A549 (cell line): ENCODE data around the gene AFMID.
"Not testable (repeated sequence)": the region's sequence is repeated elsewhere in the genome, so short reads cannot be mapped to it uniquely, and the experiment has no call there.

Experiments used
- EP300 ChIP-seq, 2 experiments: fragments of >200 bp; sonication (Bioruptor Twin); formaldehyde crosslinking; IDR thresholded peaks; 2 replicates in 1 of 2; 3 replicates in 1 of 2; pipeline ENCODE4 v1.6.1; 2016 to 2017
- POLR2A ChIP-seq: IDR thresholded peaks from 2 replicates; pipeline ENCODE4 v1.6.1; 2012; ENCODE audit warnings: mild to moderate bottlenecking, low read length
- RNF2 ChIP-seq: fragments of 200-600 bp; sonication (generic); IDR thresholded peaks from 2 replicates; pipeline ENCODE4 v1.6.1; 2016; ENCODE audit warnings: low read depth, mild to moderate bottlenecking, antibody characterized with exemption, moderate library complexity, borderline replicate concordance
- TF ChIP-seq, protein P1 (sequence below): fragments of >200 bp; sonication (Bioruptor Twin); formaldehyde crosslinking; IDR thresholded peaks from 3 replicates; pipeline ENCODE4 v1.5.1; 2016

DNA sequence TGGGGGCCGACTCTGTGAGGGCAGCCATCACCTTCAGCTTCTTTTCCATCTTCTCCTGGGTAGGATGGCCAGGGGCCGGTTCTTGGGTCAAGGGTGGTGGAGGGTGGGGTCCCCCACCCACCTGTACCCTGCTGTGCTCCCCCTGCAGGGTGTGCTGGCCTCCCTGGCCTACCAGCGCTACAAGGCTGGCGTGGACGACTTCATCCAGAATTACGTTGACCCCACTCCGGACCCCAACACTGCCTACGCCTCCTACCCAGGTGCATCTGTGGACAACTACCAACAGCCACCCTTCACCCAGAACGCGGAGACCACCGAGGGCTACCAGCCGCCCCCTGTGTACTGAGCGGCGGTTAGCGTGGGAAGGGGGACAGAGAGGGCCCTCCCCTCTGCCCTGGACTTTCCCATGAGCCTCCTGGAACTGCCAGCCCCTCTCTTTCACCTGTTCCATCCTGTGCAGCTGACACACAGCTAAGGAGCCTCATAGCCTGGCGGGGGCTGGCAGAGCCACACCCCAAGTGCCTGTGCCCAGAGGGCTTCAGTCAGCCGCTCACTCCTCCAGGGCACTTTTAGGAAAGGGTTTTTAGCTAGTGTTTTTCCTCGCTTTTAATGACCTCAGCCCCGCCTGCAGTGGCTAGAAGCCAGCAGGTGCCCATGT is 15.4 kb upstream of the AFMID start:
- TF ChIP-seq RNF2; EP300 (IDR thresholded peaks at IDR 0.05); POLR2A: not testable (repeated sequence)
- TF ChIP-seq, protein P1, sequence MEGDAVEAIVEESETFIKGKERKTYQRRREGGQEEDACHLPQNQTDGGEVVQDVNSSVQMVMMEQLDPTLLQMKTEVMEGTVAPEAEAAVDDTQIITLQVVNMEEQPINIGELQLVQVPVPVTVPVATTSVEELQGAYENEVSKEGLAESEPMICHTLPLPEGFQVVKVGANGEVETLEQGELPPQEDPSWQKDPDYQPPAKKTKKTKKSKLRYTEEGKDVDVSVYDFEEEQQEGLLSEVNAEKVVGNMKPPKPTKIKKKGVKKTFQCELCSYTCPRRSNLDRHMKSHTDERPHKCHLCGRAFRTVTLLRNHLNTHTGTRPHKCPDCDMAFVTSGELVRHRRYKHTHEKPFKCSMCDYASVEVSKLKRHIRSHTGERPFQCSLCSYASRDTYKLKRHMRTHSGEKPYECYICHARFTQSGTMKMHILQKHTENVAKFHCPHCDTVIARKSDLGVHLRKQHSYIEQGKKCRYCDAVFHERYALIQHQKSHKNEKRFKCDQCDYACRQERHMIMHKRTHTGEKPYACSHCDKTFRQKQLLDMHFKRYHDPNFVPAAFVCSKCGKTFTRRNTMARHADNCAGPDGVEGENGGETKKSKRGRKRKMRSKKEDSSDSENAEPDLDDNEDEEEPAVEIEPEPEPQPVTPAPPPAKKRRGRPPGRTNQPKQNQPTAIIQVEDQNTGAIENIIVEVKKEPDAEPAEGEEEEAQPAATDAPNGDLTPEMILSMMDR: not testable (repeated sequence)
